Fibroblast of gingiva (primary cell): Measurements from ENCODE around the gene MAP6.

ENCODE experiments used
- DNase-seq: peaks from one replicate; pipeline ENCODE4 v3.0.0-alpha.2; 2011; ENCODE audit warnings: low read depth

MAP6 gene

GRCh38 chr11:75667255-75667830, 1.5 kb downstream of the MAP6 start:
- DNase-seq, result peak; percentile 5

GRCh38 chr11:75665990-75666389, 2.8 kb downstream of the MAP6 start:
- no peak for DNase-seq

GRCh38 chr11:75665126-75665525, 3.7 kb downstream of the MAP6 start:
- DNase-seq, result no peak

GRCh38 chr11:75664389-75664788, 4.4 kb downstream of the MAP6 start:
- no peak for DNase-seq

GRCh38 chr11:75663808-75664207, 5.0 kb downstream of the MAP6 start:
- DNase-seq, result no peak

GRCh38 chr11:75659836-75660235, 9.0 kb downstream of the MAP6 start:
- no peak for DNase-seq

- DNase-seq, result no peak
Measured at GRCh38 chr11:75656044-75656727, 12.7 kb downstream of the MAP6 start.

- DNase-seq, result no peak
Measured at GRCh38 chr11:75655605-75656004, 13.2 kb downstream of the MAP6 start.

- DNase-seq, result no peak
Measured at GRCh38 chr11:75654314-75654713, 14.5 kb downstream of the MAP6 start.

GRCh38 chr11:75653532-75653931, 15.3 kb downstream of the MAP6 start:
- DNase-seq, result no peak

- no peak for DNase-seq
Measured at GRCh38 chr11:75652936-75653335, 15.9 kb downstream of the MAP6 start.

GRCh38 chr11:75651218-75651617, 17.6 kb downstream of the MAP6 start:
- DNase-seq, result no peak

GRCh38 chr11:75650167-75650723, 18.6 kb downstream of the MAP6 start:
- DNase-seq, result no peak

- DNase-seq, result no peak
Measured at GRCh38 chr11:75644946-75645345, 23.9 kb downstream of the MAP6 start.

- no peak for DNase-seq
Measured at GRCh38 chr11:75644370-75644769, 24.5 kb downstream of the MAP6 start.

GRCh38 chr11:75642402-75643113, 26.3 kb downstream of the MAP6 start:
- DNase-seq, result no peak

GRCh38 chr11:75639762-75640181, 29.1 kb downstream of the MAP6 start:
- peak; percentile 22 for DNase-seq

GRCh38 chr11:75637998-75638397, 30.8 kb downstream of the MAP6 start:
- DNase-seq, result no peak

- peak; percentile 53 for DNase-seq
Measured at GRCh38 chr11:75635066-75635862, 33.6 kb downstream of the MAP6 start.

GRCh38 chr11:75633409-75634066, 35.3 kb downstream of the MAP6 start:
- DNase-seq, result no peak

- DNase-seq, result no peak
Measured at GRCh38 chr11:75632962-75633361, 35.9 kb downstream of the MAP6 start.

- no peak for DNase-seq
Measured at GRCh38 chr11:75632450-75632849, 36.4 kb downstream of the MAP6 start.
